Hematopoietic multipotent progenitor cell (in vitro differentiated cells): ENCODE measurements around the gene SARNP. TPM values are rescaled to one million over a fixed set of nuclear protein-coding genes. Genes with fewer than 3 reads are reported as not detected.
A peak's percentile ranks its signal among the peaks of the same experiment; 100 is the strongest.
"Not testable (repeated sequence)": the region's sequence is repeated elsewhere in the genome, so short reads cannot be mapped to it uniquely, and the experiment has no call there.

Experiments
- DNase-seq, 3 donors: peaks; one replicate each; pipeline ENCODE4 v3.0.0-alpha.2; 2011 to 2015; ENCODE audit warnings: low read depth in 2 of 3, low spot score in 2 of 3
- total RNA-seq: library from RNA; depleted of rRNA; stranded (reverse); fragments of >200 nt; gene quantifications from one replicate; pipeline ENCODE4 v1.2.3, GENCODE V29; 2012

Gene SARNP
- total RNA-seq, 1 donor = 23.2 TPM

DNA sequence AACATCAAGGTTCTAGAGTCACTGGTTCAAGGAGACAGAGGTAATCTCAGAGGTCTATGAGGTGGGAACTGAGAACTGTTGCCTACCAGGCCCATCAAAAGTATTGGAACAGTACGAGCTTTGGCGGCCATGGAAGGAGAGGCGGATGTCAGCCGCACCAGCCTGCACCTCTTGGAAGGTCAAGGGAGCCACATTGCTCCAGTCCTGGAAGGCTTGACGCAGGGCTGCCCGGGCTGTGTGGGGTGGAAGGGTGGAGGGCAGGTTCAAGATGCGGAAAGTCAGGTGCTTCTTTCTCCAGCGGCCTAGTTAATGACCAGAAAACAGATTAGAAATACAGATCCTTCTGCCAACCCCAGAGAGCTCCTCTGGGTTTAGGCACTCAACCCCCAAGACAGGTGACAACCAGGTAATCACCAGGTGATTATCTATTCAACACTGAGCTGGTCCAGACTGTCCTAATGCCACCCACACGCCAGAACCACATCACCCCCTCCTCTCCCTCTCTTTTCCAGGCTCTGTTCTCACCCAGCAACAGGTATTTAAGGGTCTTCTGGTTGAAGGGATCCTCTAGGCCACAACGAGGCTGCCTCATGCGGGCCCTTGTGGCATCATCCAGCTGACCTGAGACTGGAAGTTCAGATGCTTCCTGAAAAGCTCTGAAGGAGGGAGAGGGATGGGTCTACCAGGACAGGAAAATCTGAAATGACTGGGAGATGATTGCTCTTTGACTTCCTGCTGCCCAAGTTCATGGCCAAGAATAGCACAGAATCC, 23.2 kb upstream of the SARNP start:
- no peak for DNase-seq

- no peak for DNase-seq
Observed at GRCh38 chr12:55839345-55840140, 22.0 kb upstream of the SARNP start.

GRCh38 chr12:55838361-55838760, 20.8 kb upstream of the SARNP start:
- no peak for DNase-seq

GRCh38 chr12:55834400-55834799, 16.9 kb upstream of the SARNP start:
- not testable (repeated sequence) for DNase-seq

GRCh38 chr12:55833056-55833455, 15.5 kb upstream of the SARNP start:
- DNase-seq = no peak

DNA sequence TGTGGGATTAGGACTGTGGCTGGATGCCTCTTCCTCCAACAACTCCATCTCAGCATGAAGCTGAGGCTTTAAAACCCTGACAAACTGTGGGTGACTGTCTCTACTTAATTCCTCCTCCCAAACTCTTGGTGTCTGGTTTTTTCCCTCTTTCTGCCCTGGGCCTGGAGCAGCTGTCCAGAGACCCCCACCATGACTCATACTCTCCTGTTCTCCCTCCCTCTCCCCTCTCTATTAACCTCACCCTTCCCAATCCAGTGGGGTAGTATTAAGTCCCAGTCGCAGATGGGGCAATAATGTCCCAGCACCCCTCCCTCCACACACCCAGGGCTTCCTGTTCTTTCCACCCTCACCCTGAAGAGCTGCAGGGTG, 13.9 kb upstream of the SARNP start:
- no peak for DNase-seq

GRCh38 chr12:55830601-55831446, 13.3 kb upstream of the SARNP start:
- peak in 2 of 3 donors; percentile 78 to 84 for DNase-seq

GRCh38 chr12:55829967-55830600, 12.6 kb upstream of the SARNP start:
- DNase-seq = peak in 2 of 3 donors; percentile 56 to 63

DNA sequence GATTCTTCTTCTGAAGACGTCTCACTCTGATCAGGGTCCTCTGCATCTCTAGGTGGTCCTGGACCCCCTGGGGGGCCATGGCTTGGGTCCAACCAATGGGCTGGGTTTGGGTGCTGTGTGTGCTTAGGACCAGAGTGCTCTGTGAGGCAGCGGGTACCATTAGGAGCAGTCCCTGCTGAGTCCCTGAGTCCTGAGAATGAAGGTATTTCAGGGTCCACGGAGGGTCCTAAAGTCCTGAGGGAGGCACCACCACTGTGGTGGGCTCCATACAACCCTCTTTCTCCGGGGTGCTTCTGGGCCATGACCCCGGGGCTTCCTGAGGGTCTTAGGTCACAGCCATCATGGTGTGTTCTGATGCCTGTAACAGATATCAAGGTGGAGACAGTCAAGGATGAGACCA, 10.8 kb upstream of the SARNP start:
- no peak for DNase-seq

GRCh38 chr12:55827806-55828205, 10.3 kb upstream of the SARNP start:
- no peak for DNase-seq

- DNase-seq = no peak
Observed at GRCh38 chr12:55824726-55825125, 7.2 kb upstream of the SARNP start.

DNA sequence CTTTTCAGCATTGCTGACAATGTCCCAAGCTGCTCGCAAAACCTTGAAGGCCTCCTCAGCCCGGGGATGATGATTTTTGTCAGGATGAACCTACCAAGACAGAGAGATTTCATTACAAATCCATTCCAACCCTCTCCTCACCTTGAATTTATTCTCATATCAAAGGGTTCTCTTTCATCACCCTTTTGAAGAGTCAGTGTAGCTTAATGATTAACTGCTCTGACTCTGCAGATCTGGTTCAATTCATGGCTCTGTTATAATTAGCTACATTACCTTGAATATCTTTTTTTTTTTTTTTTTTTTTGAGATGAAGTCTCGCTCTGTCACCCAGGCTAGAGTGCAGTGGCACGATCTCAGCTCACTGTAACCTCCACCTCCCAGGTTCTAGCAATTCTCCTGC, 5.9 kb upstream of the SARNP start:
- no peak for DNase-seq

GRCh38 chr12:55822228-55822627, 4.7 kb upstream of the SARNP start:
- peak in 1 of 3 donors; percentile 13 for DNase-seq

DNA sequence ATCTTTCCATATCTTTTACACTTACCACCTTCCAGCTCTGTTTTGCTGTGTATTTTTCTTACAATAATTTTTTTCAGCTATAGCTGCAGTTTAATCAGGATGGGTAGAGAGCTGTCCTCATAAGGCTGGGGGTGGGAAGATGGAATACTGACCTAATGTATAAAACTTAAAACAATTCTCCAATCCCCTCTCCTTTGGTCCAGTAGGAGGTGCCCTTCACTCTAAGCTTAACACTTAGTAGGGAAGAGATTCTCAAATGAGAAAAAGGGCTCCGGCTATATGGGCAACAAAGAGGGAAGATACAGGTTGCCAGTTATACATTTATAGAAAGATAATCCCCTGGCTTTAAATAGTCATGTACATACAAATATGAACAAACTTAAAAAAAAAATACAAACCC, 3.2 kb upstream of the SARNP start:
- DNase-seq = peak in 1 of 3 donors; percentile 28

DNA sequence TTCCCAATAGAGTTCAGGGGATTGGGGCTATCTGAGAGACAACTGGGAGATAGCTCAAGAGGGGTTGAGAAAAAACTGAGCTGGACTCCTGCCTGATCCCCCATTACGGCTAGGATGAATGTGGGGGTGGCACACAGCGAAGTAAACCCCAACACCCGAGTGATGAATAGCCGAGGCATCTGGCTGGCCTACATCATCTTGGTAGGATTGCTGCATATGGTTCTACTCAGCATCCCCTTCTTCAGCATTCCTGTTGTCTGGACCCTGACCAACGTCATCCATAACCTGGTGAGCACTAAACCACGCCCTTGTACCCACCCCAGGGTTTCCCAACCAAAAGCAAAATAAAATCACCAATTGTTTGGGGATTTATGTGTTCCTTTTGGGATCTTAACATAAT, 1.4 kb upstream of the SARNP start:
- no peak for DNase-seq

DNA sequence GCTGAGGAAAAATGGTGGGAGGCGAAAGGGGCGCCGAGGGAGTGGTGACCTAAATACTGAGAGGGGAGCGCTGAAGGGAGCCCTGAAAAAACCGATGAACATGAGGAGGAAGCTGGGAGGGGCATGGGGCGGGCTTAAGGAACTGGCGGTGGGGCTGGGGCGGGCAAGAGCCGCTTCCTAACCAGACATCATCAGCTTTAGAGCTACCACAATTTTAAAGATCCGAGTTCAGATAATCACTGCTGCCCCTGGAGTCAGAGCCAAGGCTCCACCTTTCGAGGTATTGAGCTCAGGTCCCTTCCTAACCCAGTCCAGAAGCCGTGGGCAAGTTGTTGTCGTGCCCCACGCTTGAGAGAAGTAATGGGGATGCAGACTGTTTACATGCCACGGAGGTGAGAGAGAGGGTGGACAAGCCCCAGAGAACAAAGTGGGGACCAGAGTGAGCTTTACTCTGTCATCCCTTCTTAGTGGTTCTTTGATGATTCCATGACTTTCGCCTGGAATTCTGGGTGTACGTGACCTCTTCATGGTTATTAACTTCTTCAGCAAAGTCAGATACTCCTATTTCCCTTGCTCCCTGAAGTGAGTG, 710 bp upstream of the SARNP start:
- DNase-seq = no peak

DNA sequence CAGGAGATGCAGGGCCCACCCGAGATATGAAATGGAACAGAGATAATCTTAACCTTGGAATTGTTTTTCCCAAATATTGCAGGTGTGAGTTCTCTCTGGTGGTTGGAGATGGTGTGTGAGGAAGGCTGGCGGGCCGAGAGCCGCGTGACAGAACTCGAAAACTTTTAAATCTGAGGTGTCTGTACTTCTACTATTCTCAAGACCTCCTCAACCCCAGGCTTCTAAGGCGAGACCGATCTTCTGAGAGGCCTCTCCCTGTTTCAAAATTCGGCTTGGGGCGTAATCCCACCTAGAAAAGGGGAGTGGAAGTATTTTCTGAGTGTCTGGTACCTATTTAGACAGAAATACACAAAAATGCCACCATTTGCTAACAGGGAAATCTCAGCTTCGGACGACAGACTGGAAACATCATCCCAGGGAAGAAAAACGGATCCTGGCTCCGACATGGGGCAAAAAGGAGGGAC, 611 bp downstream of the SARNP start:
- DNase-seq = peak in 1 of 3 donors; percentile 37

GRCh38 chr12:55815473-55815872, 2.1 kb downstream of the SARNP start:
- no peak for DNase-seq

DNA sequence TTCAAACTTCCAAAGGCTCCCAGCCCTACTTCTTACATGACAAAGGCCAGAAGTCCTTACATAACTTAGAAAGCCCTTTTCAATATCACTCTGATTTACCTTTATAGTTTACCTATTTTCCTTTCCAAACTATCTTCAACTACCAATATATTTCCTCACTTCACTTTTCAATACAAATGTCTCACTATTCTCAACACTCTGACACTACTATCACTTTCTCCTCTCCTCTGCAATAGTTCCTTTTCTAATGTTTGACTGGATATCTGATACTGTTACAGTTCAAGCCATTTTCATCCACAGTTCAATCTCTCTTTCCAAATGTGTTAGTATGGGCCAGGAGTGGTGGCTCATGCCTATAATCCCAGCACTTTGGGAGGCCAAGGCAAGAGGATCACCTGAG, 3.3 kb downstream of the SARNP start:
- no peak for DNase-seq

- DNase-seq = no peak
Observed at GRCh38 chr12:55812088-55812487, 5.4 kb downstream of the SARNP start.
